GM19468 (cell line): ENCODE data around the gene SUSD2.
"Not testable (repeated sequence)": the region's sequence is repeated elsewhere in the genome, so short reads cannot be mapped to it uniquely, and the experiment has no call there.

Source experiments
- ATAC-seq: cut with Tn5 transposase; IDR thresholded peaks from one replicate; pipeline ENCODE4 v1.9.1; 2021; ENCODE audit warnings: mild to moderate bottlenecking, moderate library complexity, moderate number of reproducible peaks; ENCODE audit not compliant: unreplicated experiment; ENCODE audit errors: extremely low read depth

Gene SUSD2

DNA sequence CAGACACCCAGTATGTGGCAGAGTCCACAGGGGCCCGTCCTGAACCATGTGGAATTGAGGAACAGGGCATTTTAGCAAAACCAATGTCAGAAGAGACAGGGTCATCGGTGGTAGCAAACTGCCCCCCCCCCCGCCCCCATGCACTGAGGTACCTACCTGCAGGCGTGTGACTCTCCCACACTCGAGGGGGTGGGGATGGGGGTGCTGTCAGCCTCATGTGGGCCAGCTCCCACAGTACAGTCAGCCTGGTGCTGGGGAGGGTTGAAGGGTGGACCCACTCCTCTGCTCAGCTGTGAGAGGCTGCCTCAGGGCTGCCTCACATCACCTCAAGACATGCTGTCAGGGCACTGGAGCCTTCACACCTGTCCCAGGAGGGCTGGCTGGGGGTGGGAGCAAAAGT is 10.7 kb upstream of the SUSD2 start:
- ATAC-seq: no peak

DNA sequence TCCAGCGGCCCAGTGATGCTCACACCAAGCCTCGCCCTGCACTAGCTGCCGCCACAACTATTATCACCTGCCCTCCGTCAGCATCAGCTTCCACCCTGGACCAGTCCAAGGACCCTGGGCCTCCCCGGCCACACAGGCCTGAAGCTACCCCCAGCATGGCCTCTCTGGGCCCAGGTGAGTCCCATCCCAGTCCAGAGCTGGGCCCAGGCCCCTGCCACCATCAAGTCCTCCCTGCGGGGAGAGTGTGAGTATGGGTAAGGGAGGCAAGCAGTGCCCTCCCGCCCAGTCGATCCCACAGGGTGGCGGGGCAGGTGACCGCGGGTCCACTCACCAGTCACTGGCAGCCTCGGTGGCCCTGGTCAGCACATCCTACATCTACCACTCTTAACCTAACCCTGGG is 9.5 kb upstream of the SUSD2 start:
- ATAC-seq: no peak

DNA sequence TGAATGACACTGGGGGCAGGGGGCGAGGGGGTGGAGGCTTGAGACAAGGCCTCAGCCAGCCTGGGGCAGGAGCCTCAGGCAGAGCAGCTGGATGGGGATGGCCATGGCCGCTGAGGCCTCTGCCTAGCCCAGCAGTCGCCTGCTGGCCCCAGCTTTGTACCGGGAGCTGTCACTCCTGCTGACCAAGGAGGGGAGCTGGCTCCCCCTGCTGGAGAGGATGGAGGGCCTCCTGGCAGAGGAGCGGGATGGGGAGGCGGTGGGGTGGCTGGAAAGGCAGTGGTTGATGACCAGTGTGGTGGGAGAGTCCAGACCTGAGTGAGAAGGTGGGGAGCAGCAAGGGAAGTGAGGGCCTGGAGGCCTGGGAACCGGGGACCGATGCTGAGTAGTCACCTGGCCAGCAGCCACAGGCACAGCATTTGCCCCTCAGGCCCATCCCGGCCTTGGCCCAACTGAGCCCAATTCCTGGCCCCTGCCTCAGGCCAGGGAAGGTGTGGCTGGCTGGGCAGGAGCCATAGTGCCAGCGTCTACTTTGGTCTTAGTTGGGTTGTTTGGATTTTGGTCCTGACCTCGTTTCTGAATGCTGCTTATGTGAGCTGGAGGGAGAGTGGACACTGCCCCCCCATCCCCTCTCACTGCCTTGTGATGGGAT is 6.0 kb upstream of the SUSD2 start:
- ATAC-seq: no peak

- ATAC-seq: no peak
Measured at GRCh38 chr22:24176040-24176439, 5.2 kb upstream of the SUSD2 start.

- no peak for ATAC-seq
Measured at GRCh38 chr22:24176630-24177029, 4.7 kb upstream of the SUSD2 start.

- ATAC-seq: no peak
Measured at GRCh38 chr22:24177045-24177444, 4.2 kb upstream of the SUSD2 start.

DNA sequence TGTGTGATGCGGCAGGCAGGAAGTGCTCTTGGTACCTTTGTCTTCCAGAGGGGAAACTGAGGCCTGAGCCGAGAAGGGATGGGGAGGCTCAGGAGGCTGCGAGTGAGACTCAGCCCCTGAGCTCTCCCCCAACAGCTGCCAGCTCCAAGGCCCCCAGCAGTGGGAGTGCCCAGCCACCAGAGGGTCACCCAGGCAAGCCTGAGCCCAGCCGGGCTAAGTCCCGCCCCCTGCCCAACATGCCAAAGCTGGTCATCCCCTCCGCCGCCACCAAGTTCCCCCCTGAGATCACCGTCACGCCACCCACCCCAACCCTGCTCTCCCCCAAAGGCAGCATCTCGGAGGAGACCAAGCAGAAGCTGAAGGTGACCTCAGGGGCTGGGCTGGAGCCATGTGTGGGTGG is 3.8 kb upstream of the SUSD2 start:
- ATAC-seq: no peak

- ATAC-seq: no peak
Measured at GRCh38 chr22:24178021-24178431, 3.3 kb upstream of the SUSD2 start.

- no peak for ATAC-seq
Measured at GRCh38 chr22:24178502-24179440, 2.5 kb upstream of the SUSD2 start.

- no peak for ATAC-seq
Measured at GRCh38 chr22:24179478-24180210, 1.6 kb upstream of the SUSD2 start.

DNA sequence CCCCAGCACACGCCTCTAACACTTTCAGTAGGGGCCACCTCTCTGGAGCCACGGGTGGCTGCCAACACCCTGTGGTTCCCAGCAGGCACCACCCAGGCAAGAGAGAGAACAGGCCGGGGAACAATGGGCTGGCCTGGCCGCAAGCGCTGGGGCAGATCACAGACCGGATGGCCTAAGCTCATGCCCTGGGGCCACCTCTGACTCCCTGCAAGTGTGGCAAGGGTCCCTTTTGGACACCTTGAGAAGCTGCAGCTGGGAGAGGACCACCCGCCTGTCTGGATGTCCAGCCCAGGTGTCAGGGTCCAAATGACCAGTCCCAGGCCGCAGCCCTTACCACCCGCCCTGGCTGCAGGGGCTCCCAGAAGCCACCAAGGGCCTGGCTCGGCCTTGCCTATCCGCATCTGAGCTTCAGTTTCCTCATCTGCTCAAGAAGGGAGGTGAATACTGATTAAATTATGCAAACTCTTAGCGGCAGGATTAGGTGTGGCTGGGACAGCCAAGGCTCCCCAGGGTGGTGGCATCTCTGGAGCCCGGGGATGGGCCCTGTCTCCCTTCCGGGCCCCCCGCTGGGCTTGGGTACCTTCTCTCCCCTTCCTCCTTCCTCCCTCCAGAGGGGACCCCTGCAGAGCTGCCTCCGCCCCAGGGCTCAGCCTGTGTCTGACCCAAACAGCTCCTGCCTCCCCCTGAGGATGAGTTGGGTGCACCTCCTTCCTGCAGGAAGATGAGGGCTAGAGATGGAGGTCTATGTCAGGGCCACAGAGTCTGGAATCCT is 785 bp upstream of the SUSD2 start:
- ATAC-seq: no peak

GRCh38 chr22:24181996-24182899 is 961 bp downstream of the SUSD2 start:
- ATAC-seq: no peak

DNA sequence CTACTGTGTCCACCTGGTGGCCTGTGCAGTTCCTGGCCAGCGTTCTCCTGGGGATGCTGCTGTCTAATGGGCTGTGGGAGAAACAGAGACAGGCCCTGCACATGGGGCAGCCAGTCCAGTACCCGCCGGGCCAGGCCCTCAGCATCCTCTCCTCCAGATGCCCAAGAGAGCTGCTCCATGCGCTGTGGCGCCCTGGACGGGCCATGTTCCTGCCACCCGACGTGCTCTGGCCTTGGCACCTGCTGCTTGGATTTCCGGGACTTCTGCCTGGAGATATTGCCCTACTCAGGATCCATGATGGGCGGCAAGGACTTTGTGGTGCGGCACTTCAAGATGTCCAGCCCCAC is 1.6 kb downstream of the SUSD2 start:
- not testable (repeated sequence) for ATAC-seq

DNA sequence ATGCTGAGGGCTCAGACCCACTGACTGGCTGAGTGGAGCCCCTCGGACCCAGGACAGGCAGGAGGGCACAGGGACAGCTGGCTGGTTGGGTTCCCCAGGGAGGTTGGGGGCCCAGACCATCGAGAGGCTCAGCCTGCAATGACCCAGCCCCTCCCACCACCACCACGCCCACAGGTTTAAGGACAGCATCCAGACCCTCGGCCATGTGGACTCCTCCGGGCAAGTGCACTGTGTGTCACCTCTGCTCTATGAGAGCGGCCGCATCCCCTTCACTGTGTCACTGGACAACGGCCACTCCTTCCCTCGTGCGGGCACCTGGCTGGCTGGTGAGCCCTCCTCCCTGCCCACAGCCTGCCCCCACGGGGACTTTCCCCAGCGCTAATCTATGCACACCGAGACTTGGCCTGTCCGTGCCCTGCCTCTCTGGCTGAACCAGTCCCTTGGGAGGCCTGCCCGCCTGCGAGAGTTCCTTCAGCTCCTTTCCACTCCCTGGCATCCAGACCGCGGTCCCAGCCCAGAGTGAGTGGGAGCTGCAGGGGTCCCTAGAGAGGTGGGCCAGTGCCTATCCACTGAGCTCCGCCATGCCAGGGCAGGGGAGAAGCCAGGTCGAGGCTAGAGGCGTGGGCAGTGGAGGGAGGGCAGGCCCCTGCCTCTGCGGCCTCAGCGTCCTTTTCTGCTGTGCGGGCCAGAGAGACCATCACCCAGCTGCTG is 2.2 kb downstream of the SUSD2 start:
- no peak for ATAC-seq

- ATAC-seq: no peak
Measured at GRCh38 chr22:24184057-24184798, 2.9 kb downstream of the SUSD2 start.

- no peak for ATAC-seq
Measured at GRCh38 chr22:24185001-24185500, 3.8 kb downstream of the SUSD2 start.

- no peak for ATAC-seq
Measured at GRCh38 chr22:24185501-24186351, 4.4 kb downstream of the SUSD2 start.
